ENCODE results near the gene NFAM1. TPM values are rescaled to one million over a fixed set of nuclear protein-coding genes. Genes with fewer than 3 reads are reported as not detected.

NFAM1 gene
- total RNA-seq, 1 donor from 2014 or later = not detected

GRCh38 chr22:42428760-42429159 lies 3.4 kb downstream of the NFAM1 start:
- Mint-ChIP-seq H3K4me3 (ENCODE audit: unreplicated experiment) (no peak overlapping the region), H3K27ac (ENCODE audit: unreplicated experiment) (no peak overlapping the region), H3K4me1 (ENCODE audit: low read depth) (peaks cover 10% of the 10 kb centered on the region), H3K9me3 (ENCODE audit: low read depth) (no peaks in the 10 kb centered on the region), H3K27me3 (ENCODE audit: low read depth) (peaks cover 52% of the 10 kb centered on the region), H3K36me3 (ENCODE audit: low read depth) (no peaks in the 10 kb centered on the region)
- no peak for TF ChIP-seq CTCF (IDR thresholded peaks at IDR 0.05)
- no peak for DNase-seq (ENCODE audit: low spot score)

GRCh38 chr22:42428025-42428424 lies 4.2 kb downstream of the NFAM1 start:
- TF ChIP-seq CTCF (IDR thresholded peaks at IDR 0.05) = no peak
- Mint-ChIP-seq H3K27ac (ENCODE audit: unreplicated experiment) (no peak overlapping the region), H3K4me1 (ENCODE audit: low read depth) (peaks cover 10% of the 10 kb centered on the region), H3K9me3 (ENCODE audit: low read depth) (no peaks in the 10 kb centered on the region), H3K36me3 (ENCODE audit: low read depth) (no peaks in the 10 kb centered on the region), H3K27me3 (ENCODE audit: low read depth) (peaks cover 47% of the 10 kb centered on the region), H3K4me3 (ENCODE audit: unreplicated experiment) (no peak overlapping the region)
- DNase-seq (ENCODE audit: low spot score) = no peak

GRCh38 chr22:42427167-42427566 lies 5.0 kb downstream of the NFAM1 start:
- Mint-ChIP-seq H3K27me3 (ENCODE audit: low read depth) (peaks cover 44% of the 10 kb centered on the region), H3K9me3 (ENCODE audit: low read depth) (no peaks in the 10 kb centered on the region), H3K36me3 (ENCODE audit: low read depth) (no peaks in the 10 kb centered on the region), H3K4me1 (ENCODE audit: low read depth) (peaks cover 10% of the 10 kb centered on the region), H3K4me3 (ENCODE audit: unreplicated experiment) (no peak overlapping the region), H3K27ac (ENCODE audit: unreplicated experiment) (no peak overlapping the region)
- TF ChIP-seq CTCF (IDR thresholded peaks at IDR 0.05) = no peak
- no peak for DNase-seq (ENCODE audit: low spot score)

GRCh38 chr22:42425989-42426355 lies 6.2 kb downstream of the NFAM1 start:
- Mint-ChIP-seq H3K27ac (ENCODE audit: unreplicated experiment) (no peak overlapping the region), H3K27me3 (ENCODE audit: low read depth) (peaks cover 41% of the 10 kb centered on the region), H3K36me3 (ENCODE audit: low read depth) (no peaks in the 10 kb centered on the region), H3K9me3 (ENCODE audit: low read depth) (no peaks in the 10 kb centered on the region), H3K4me3 (ENCODE audit: unreplicated experiment) (no peak overlapping the region), H3K4me1 (ENCODE audit: low read depth) (peaks cover 4% of the 10 kb centered on the region)
- TF ChIP-seq CTCF (IDR thresholded peaks at IDR 0.05) = no peak
- no peak for DNase-seq (ENCODE audit: low spot score)

- no peak for TF ChIP-seq CTCF (IDR thresholded peaks at IDR 0.05)
- H3K27me3 Mint-ChIP-seq (ENCODE audit: low read depth) = peaks cover 37% of the 10 kb centered on the region
- no peak overlapping the region for H3K4me3 Mint-ChIP-seq (ENCODE audit: unreplicated experiment)
- H3K27ac Mint-ChIP-seq (ENCODE audit: unreplicated experiment) = no peak overlapping the region
- no peaks in the 10 kb centered on the region for H3K9me3 Mint-ChIP-seq (ENCODE audit: low read depth)
- DNase-seq (ENCODE audit: low spot score) = no peak
- H3K4me1 Mint-ChIP-seq (ENCODE audit: low read depth) = no peaks in the 10 kb centered on the region
- no peaks in the 10 kb centered on the region for H3K36me3 Mint-ChIP-seq (ENCODE audit: low read depth)
Observed at GRCh38 chr22:42425337-42425988, 6.7 kb downstream of the NFAM1 start.
